Erythroblast (primary cell): Measurements from ENCODE around the gene MRC2.

Source experiments
- GATA1 ChIP-seq: IDR thresholded peaks from 2 replicates; pipeline ENCODE4 v1.6.1; 2011; ENCODE audit warnings: low read depth, mild to moderate bottlenecking, control low read depth, low read length, moderate library complexity
- POLR2A ChIP-seq: IDR thresholded peaks from 2 replicates; pipeline ENCODE4 v1.6.1; 2011; ENCODE audit warnings: mild to moderate bottlenecking, low read length

DNA sequence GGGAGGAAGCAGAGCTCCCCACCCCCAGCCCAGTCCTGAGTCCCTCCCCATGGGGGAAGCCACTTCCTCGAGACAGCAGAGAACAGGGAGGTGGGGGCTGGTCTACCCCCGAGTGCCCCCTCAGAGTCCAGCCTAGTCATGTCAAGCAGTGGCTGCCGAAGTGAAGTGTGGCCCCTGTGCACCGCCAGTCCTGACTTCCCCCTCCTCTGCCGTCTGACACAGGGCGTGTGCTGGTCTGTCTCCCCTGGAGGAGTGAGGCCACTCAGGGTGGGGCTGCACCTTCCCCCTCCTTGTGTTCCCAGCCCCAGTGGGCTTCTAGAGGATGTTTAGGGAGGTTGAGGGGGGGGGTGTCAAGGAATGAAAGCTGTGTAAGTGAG lies 46.9 kb downstream of the MRC2 start:
- TF ChIP-seq POLR2A (no peak), GATA1 (no peak)
